Psoas muscle (tissue), 8 donors: ENCODE results near the gene HCK. TPM values are rescaled to one million over a fixed set of nuclear protein-coding genes. Genes with fewer than 3 reads are reported as not detected.
A peak's percentile ranks its signal among the peaks of the same experiment; 100 is the strongest.

Experiments
- ATAC-seq, 4 donors: fragments of 200-7000 bp; cut with Tn5 transposase; one replicate each; pipeline ENCODE4 v1.9.1; 2020; ENCODE audit warnings: moderate library complexity in 3 of 4, mild to moderate bottlenecking in 2 of 4
- DNase-seq, 2 donors: peaks; one replicate each; pipeline ENCODE4 v3.0.0-alpha.2; 2020
- H3K27ac ChIP-seq: fragments of 200-600 bp; one replicate; pipeline ENCODE4 v1.8.0; 2022
- H3K27me3 ChIP-seq, 3 donors: fragments of 200-600 bp in 1 of 3; one replicate each; pipeline versions ENCODE4 v1.6.1 to v1.8.0; 2013 to 2022; ENCODE audit warnings: low read length in 2 of 3, mild to moderate bottlenecking in 2 of 3, moderate library complexity in 1 of 3; ENCODE audit not compliant: insufficient read depth in 3 of 3
- H3K36me3 ChIP-seq, 2 donors: fragments of 200-600 bp in 1 of 2; one replicate each; pipeline versions ENCODE4 v1.6.1 to v1.8.0; 2013 to 2022; ENCODE audit warnings: low read depth in 1 of 2, mild to moderate bottlenecking in 1 of 2, moderate library complexity in 1 of 2; ENCODE audit not compliant: insufficient read depth in 1 of 2
- H3K4me1 ChIP-seq: fragments of 200-600 bp; one replicate; pipeline ENCODE4 v1.8.0; 2022
- H3K4me3 ChIP-seq: fragments of 200-600 bp; one replicate; pipeline ENCODE4 v1.8.0; 2022; ENCODE audit warnings: mild to moderate bottlenecking
- H3K9me3 ChIP-seq: fragments of 200-600 bp; one replicate; pipeline ENCODE4 v1.8.0; 2022
- CTCF ChIP-seq: fragments of 200-600 bp; IDR thresholded peaks from one replicate; pipeline ENCODE4 v1.8.0; 2022; ENCODE audit warnings: antibody characterized with exemption
- WGBS, 3 donors: extraction: QIAGEN DNeasy Blood & Tissue Kit; methylation state at CpG; one replicate each; pipeline versions ENCODE4 v1.1.6 to v1.1.7; 2013; 5-methylcytosine and 5-hydroxymethylcytosine counted together
- intact Hi-C, 2 donors: fragments of 100-400 bp; cut with DNase I; formaldehyde crosslinking; loops; one replicate each; pipeline versions ENCODE4 v1.11.0 to v1.14.2; 2022
- polyA plus RNA-seq, 3 donors: library from polyadenylated mRNA; stranded (reverse); fragments of 200-250 nt; gene quantifications; one replicate each; pipeline ENCODE4 v1.2.3, GENCODE V29; 2013
- total RNA-seq, 4 donors: library from RNA; stranded (reverse); fragmentation: NEBNext Ultra II Directional in 2 of 4; extraction: Animal tissue kit (Norgen Biotek cat#: 25700) in 2 of 4; gene quantifications; one replicate each; pipeline versions ENCODE4 v1.2.1 to v1.2.4, GENCODE V29; 2021 to 2023
- donor health status: healthy with polysubstance abuse.
- donor health status: DM: no; HTN: no; CAD: no; lungs with moderate emphysema.
- donor health status: Bipolar disorder and iron deficiency.
- donor health status: healthy.
- donor health status: DM: yes; HTN: yes; CAD: no.
- donor health status: DM: no; HTN: no; CAD: no.
- donor health status: DM: no; HTN: no; CAD: no.
- donor health status: DM: yes; HTN: yes; CAD: no.

Gene HCK
- total and polyA plus RNA-seq, 7 donors = 0.79 to 5.5 (median 1.9) TPM

- 79 to 90% (median 86%) methylated on average over 5 of the region's 5 CpGs for WGBS, 3 donors
- Histone ChIP-seq H3K4me3 (no peak overlapping the region), H3K4me1 (peaks cover 49% of the 10 kb centered on the region), H3K9me3 (no peaks in the 10 kb centered on the region), H3K36me3 (peaks cover 0 to 2% of the 10 kb centered on the region in 2 donors), H3K27me3 (no peaks in the 10 kb centered on the region), H3K27ac (no peak overlapping the region)
- TF ChIP-seq CTCF = no peak
- ATAC-seq (no peak), DNase-seq (peak in 1 of 2 donors; percentile 35)
- intact Hi-C loops = loop anchor here in 1 of 2 donors (10.0 kb wide), 1 partner anchor 92 kb away; the partner anchor contains the start of genes PLAGL2 and POFUT1
These were observed 60.8 kb downstream of the HCK start for GRCh38 chr20:32112841-32113240.

GRCh38 chr20:32113591-32114260 lies 61.7 kb downstream of the HCK start:
- ATAC-seq = no peak
- Histone ChIP-seq H3K4me1 (peaks cover 54% of the 10 kb centered on the region), H3K36me3 (peaks cover 0 to 2% of the 10 kb centered on the region in 2 donors), H3K27me3 (no peaks in the 10 kb centered on the region), H3K27ac (no peak overlapping the region), H3K9me3 (no peaks in the 10 kb centered on the region), H3K4me3 (no peak overlapping the region)
- no peak for DNase-seq
- WGBS, 3 donors = 71 to 84% (median 81%) methylated on average over 2 of the region's 2 CpGs
- intact Hi-C loops = loop anchor here in 1 of 2 donors (10.0 kb wide), 1 partner anchor 91 kb away; the partner anchor contains the start of genes PLAGL2 and POFUT1
- no peak for TF ChIP-seq CTCF

GRCh38 chr20:32114305-32114960 lies 62.4 kb downstream of the HCK start:
- ATAC-seq = peak in 1 of 4 donors; percentile 17
- intact Hi-C loops = loop anchor here in 1 of 2 donors (10.0 kb wide), 1 partner anchor 90 kb away; the partner anchor contains the start of genes PLAGL2 and POFUT1
- H3K27me3 ChIP-seq = no peaks in the 10 kb centered on the region
- no peak overlapping the region for H3K27ac ChIP-seq
- peaks cover 0 to 2% of the 10 kb centered on the region in 2 donors for H3K36me3 ChIP-seq
- 70 to 86% (median 79%) methylated on average over 8 of the region's 8 CpGs for WGBS, 3 donors
- no peaks in the 10 kb centered on the region for H3K9me3 ChIP-seq
- H3K4me1 ChIP-seq = peaks cover 54% of the 10 kb centered on the region
- TF ChIP-seq CTCF = no peak
- DNase-seq = no peak
- H3K4me3 ChIP-seq = no peak overlapping the region

GRCh38 chr20:32115211-32115767 lies 63.2 kb downstream of the HCK start:
- Histone ChIP-seq H3K4me1 (peaks cover 53% of the 10 kb centered on the region), H3K9me3 (no peaks in the 10 kb centered on the region), H3K36me3 (peaks cover 0 to 2% of the 10 kb centered on the region in 2 donors), H3K4me3 (no peak overlapping the region), H3K27ac (peak overlapping the region; percentile 69), H3K27me3 (no peaks in the 10 kb centered on the region)
- no peak for TF ChIP-seq CTCF
- peak in 1 of 4 donors; percentile 4 for ATAC-seq
- intact Hi-C loops = loop anchor here in 1 of 2 donors (10.0 kb wide), 1 partner anchor 90 kb away; the partner anchor contains the start of genes PLAGL2 and POFUT1
- DNase-seq = no peak
- 42 to 58% (median 50%) methylated on average over 5 of the region's 5 CpGs for WGBS, 3 donors
